Left lung (tissue), 10 donors: ENCODE results near the gene CHMP2B. TPM values are rescaled to one million over a fixed set of nuclear protein-coding genes. Genes with fewer than 3 reads are reported as not detected.
A peak's percentile ranks its signal among the peaks of the same experiment; 100 is the strongest.
"Not testable (repeated sequence)": the region's sequence is repeated elsewhere in the genome, so short reads cannot be mapped to it uniquely, and the experiment has no call there.

Experiments used
- ATAC-seq: fragments of 200-7000 bp; cut with Tn5 transposase; one replicate; pipeline ENCODE4 v1.9.1; 2020; ENCODE audit warnings: moderate library complexity
- DNase-seq, 4 donors: peaks; one replicate each; pipeline ENCODE4 v3.0.0-alpha.2; 2013 to 2020
- H3K27ac ChIP-seq, 2 donors: fragments of 200-600 bp; sonication (generic) in 1 of 2; one replicate each; pipeline versions ENCODE4 v1.5.0 to v1.8.0; 2020 to 2021
- H3K27me3 ChIP-seq, 2 donors: fragments of 200-600 bp; sonication (generic) in 1 of 2; one replicate each; pipeline versions ENCODE4 v1.5.0 to v1.8.0; 2020 to 2021
- H3K36me3 ChIP-seq, 2 donors: fragments of 200-600 bp; sonication (generic) in 1 of 2; one replicate each; pipeline versions ENCODE4 v1.5.0 to v1.8.0; 2020 to 2021
- H3K4me1 ChIP-seq, 2 donors: fragments of 200-600 bp; one replicate each; pipeline ENCODE4 v1.8.0; 2021
- H3K4me3 ChIP-seq, 2 donors: fragments of 200-600 bp; sonication (generic) in 1 of 2; one replicate each; pipeline versions ENCODE4 v1.5.0 to v1.8.0; 2020 to 2021; ENCODE audit warnings: mild to moderate bottlenecking in 1 of 2
- H3K9me3 ChIP-seq, 2 donors: fragments of 200-600 bp; sonication (generic) in 1 of 2; one replicate each; pipeline versions ENCODE4 v1.5.0 to v1.8.0; 2020 to 2021
- CTCF ChIP-seq, 2 donors: fragments of 200-600 bp; sonication (generic) in 1 of 2; IDR thresholded peaks; one replicate each; pipeline versions ENCODE4 v1.5.0 to v1.8.0; 2021; ENCODE audit warnings: antibody characterized with exemption in 2 of 2
- intact Hi-C, 2 donors: fragments of 100-400 bp; cut with DNase I; formaldehyde crosslinking; loops; one replicate each; pipeline versions ENCODE4 v1.11.2 to v1.14.2; 2022
- microRNA-seq, 2 donors: library from miRNA; unstranded; fragments of <30 nt; microRNA quantifications; one replicate each; pipeline ENCODE4, GENCODE V29; 2019
- polyA plus RNA-seq, 6 donors: library from polyadenylated mRNA; unstranded; fragments of 120-200 nt; gene quantifications; one replicate each; pipeline ENCODE4 v1.2.1, GENCODE V29; 2013; ENCODE audit not compliant: insufficient read length in 6 of 6
- total RNA-seq, 2 donors: library from RNA; stranded (reverse); fragmentation: NEBNext Ultra II Directional; extraction: Animal tissue kit (Norgen Biotek cat#: 25700); gene quantifications; one replicate each; pipeline ENCODE4 v1.2.1, GENCODE V29; 2021
- donor health status: DM: no; HTN: yes; CAD: no.
- donor health status: DM: no; HTN: no; CAD: no.

Gene CHMP2B
- total and polyA plus RNA-seq, 8 donors = 39.3 to 50.1 (median 47.6) TPM

- ATAC-seq (no peak), DNase-seq (no peak)
- H3K4me1 ChIP-seq = no peaks in the 10 kb centered on the region
- no peak overlapping the region for H3K4me3 ChIP-seq
- H3K36me3 ChIP-seq = no peaks in the 10 kb centered on the region
- no peaks in the 10 kb centered on the region for H3K9me3 ChIP-seq
- no peak overlapping the region for H3K27ac ChIP-seq
- intact Hi-C loops = no loop called here
- no peaks in the 10 kb centered on the region for H3K27me3 ChIP-seq
- TF ChIP-seq CTCF (IDR thresholded peaks at IDR 0.05) = no peak
These were observed 61.3 kb downstream of the CHMP2B start for GRCh38 chr3:87288446-87288845.

GRCh38 chr3:87298111-87298718 lies 71.1 kb downstream of the CHMP2B start:
- Histone ChIP-seq H3K4me3 (no peak overlapping the region), H3K4me1 (no peaks in the 10 kb centered on the region), H3K27ac (no peak overlapping the region), H3K9me3 (no peaks in the 10 kb centered on the region), H3K27me3 (no peaks in the 10 kb centered on the region), H3K36me3 (no peaks in the 10 kb centered on the region)
- ATAC-seq (peak; percentile 83), DNase-seq (peak in 2 of 4 donors; percentile 13 to 30)
- TF ChIP-seq CTCF (IDR thresholded peaks at IDR 0.05) = peak; percentile 42 to 43
- intact Hi-C loops = no loop called here

GRCh38 chr3:87305031-87305430 lies 77.9 kb downstream of the CHMP2B start:
- H3K4me1 ChIP-seq, H3K27ac ChIP-seq, DNase-seq, H3K9me3 ChIP-seq, intact Hi-C loops, H3K4me3 ChIP-seq, ATAC-seq, H3K27me3 ChIP-seq, H3K36me3 ChIP-seq: not testable (repeated sequence)

Small RNA genes lying within 50 kb of the gene (microRNA-seq; reads per million reads assigned to microRNA genes)
- gene MIR4795 = 0 to 0.34 reads per million in 2 donors

Other genes with a start within 250 kb of the CHMP2B start
- 10 to 100 TPM; 33.1 to 55.3 TPM for gene VGLL3, start 236.2 kb upstream of the CHMP2B start, total RNA-seq
- 10 to 100 TPM; 20.8 to 27.6 (median 25.1) TPM for gene VGLL3, start 236.2 kb upstream of the CHMP2B start, polyA plus RNA-seq
- not detected for gene POU1F1, start 49.3 kb downstream of the CHMP2B start, total RNA-seq
- under 1 TPM in 1 of 6 donors, not detected in 5; 0.17 TPM for gene POU1F1, start 49.3 kb downstream of the CHMP2B start, polyA plus RNA-seq